Measurements from ENCODE around the gene LRPPRC. TPM values are rescaled to one million over a fixed set of nuclear protein-coding genes. Genes with fewer than 3 reads are reported as not detected.

LRPPRC gene
- total RNA-seq, 4 donors from 2014 or later = 75.9 to 95.3 (median 81.5) TPM

DNA sequence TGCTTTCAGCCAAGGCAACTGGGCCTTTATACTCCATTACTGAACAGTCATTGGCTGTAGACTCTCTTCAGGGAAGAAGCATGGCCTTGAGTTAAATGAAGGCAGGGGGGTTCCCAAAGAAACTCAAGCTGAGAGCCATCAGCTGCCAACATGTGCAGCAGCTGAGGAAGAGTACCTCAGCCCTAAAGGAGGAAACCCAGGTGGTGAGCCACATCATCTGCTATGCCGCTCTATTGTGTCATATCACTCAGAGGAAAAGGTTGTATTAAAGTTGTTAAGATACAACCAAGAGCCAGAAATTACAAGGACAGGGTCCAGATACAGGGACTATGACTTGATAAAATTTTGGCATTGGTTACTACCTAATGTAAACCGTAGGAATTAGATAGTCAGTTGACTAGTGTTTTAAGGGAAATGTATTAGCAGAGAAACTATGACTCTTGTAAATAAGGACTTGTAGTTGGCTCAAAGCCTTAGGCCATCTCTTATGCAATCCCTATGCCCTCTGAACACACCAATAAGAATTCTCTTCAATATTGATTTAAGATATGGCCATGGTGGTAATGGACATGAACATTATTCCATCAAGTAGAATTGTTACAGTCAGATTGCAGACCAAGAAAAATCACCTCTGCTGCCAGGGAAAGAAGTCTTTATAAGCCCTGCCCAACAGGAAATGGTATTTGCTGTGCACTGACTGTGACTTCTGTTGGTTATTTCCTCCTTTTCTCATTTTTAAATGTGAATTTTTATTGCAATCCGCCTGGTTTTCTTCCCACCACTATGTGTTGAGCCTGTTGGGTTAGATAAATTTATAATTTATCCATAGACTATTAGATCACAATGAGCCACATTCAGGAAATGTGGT lies 9.2 kb upstream of the LRPPRC start:
- in situ Hi-C loops (cut with MboI; ENCODE audit: low sequenced_read_pairs in 4 of 4) = no loop called here
- Histone ChIP-seq H3K27ac (no peak overlapping the region), H3K27me3 (no peaks in the 10 kb centered on the region), H3K9me3 (no peaks in the 10 kb centered on the region), H3K4me3 (no peak overlapping the region), H3K36me3 (no peaks in the 10 kb centered on the region), H3K4me1 (no peaks in the 10 kb centered on the region)
- no peak for TF ChIP-seq POLR2A (IDR thresholded peaks at IDR 0.05)
- TF ChIP-seq CTCF (IDR thresholded peaks at IDR 0.05 in 4 of 5, conservative IDR thresholded peaks at IDR 0.05 in 1 of 5) = no peak
- no peak for DNase-seq
- no peak for ATAC-seq
- intact Hi-C loops (cut with DNase I; ENCODE audit: low total_unique reads) = no loop called here

GRCh38 chr2:44001716-44002115 lies 5.9 kb upstream of the LRPPRC start:
- Histone ChIP-seq H3K4me3 (no peak overlapping the region), H3K36me3 (no peaks in the 10 kb centered on the region), H3K27me3 (no peaks in the 10 kb centered on the region), H3K9me3 (no peaks in the 10 kb centered on the region), H3K27ac (no peak overlapping the region), H3K4me1 (peaks cover 0 to under 1% of the 10 kb centered on the region in 2 donors)
- ATAC-seq = no peak
- no peak for DNase-seq
- in situ Hi-C loops (cut with MboI; ENCODE audit: low sequenced_read_pairs in 4 of 4) = no loop called here
- no peak for TF ChIP-seq CTCF (IDR thresholded peaks at IDR 0.05 in 4 of 5, conservative IDR thresholded peaks at IDR 0.05 in 1 of 5)
- no peak for TF ChIP-seq POLR2A (IDR thresholded peaks at IDR 0.05)
- intact Hi-C loops (cut with DNase I; ENCODE audit: low total_unique reads) = no loop called here

GRCh38 chr2:43998263-43998662 lies 2.5 kb upstream of the LRPPRC start:
- no peaks in the 10 kb centered on the region for H3K36me3 ChIP-seq
- no peaks in the 10 kb centered on the region for H3K27me3 ChIP-seq
- no peak for ATAC-seq
- H3K4me3 ChIP-seq = no peak overlapping the region
- peaks cover 21 to 22% of the 10 kb centered on the region in 2 donors for H3K4me1 ChIP-seq
- DNase-seq = no peak
- no peaks in the 10 kb centered on the region for H3K9me3 ChIP-seq
- H3K27ac ChIP-seq = no peak overlapping the region
- intact Hi-C loops (cut with DNase I; ENCODE audit: low total_unique reads) = loop anchor here (5.0 kb wide), 2 partner anchors 169 to 821 kb away; partner anchors contain the start of gene PPM1B
- no peak for TF ChIP-seq POLR2A (IDR thresholded peaks at IDR 0.05)
- TF ChIP-seq CTCF (IDR thresholded peaks at IDR 0.05 in 4 of 5, conservative IDR thresholded peaks at IDR 0.05 in 1 of 5) = no peak
- in situ Hi-C loops (cut with MboI; ENCODE audit: low sequenced_read_pairs in 4 of 4) = no loop called here

DNA sequence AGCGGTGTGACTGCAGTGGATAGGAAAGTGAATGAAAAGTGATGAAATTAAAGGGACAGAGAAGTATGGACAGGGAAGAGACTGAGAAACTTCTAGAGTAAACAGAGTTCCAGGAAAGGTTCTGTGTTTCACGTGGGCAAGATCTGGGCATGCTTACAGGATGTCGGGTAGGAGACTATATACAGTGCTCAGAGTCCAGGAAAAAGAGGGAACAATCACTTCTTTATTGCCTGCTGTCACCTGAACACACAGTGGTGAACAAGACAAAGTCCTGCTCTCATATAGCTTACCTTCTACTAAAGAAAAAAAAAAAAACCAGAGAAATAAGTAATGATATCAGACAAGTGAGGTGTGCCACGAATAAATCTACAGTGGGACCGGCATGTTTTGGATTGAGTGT lies 2.4 kb downstream of the LRPPRC start:
- H3K27ac ChIP-seq = peak overlapping the region in 1 of 4 donors; percentile 15
- TF ChIP-seq CTCF (IDR thresholded peaks at IDR 0.05 in 4 of 5, conservative IDR thresholded peaks at IDR 0.05 in 1 of 5) (no peak), POLR2A (IDR thresholded peaks at IDR 0.05) (no peak)
- no peak for DNase-seq
- H3K36me3 ChIP-seq = peaks cover 0 to 12% of the 10 kb centered on the region in 2 donors
- H3K9me3 ChIP-seq = no peaks in the 10 kb centered on the region
- no peak for ATAC-seq
- intact Hi-C loops (cut with DNase I; ENCODE audit: low total_unique reads) (no loop called here), in situ Hi-C loops (cut with MboI; ENCODE audit: low sequenced_read_pairs in 4 of 4) (no loop called here)
- peaks cover 22 to 35% of the 10 kb centered on the region in 2 donors for H3K4me1 ChIP-seq
- H3K4me3 ChIP-seq = no peak overlapping the region
- no peaks in the 10 kb centered on the region for H3K27me3 ChIP-seq

Data from gastrocnemius medialis (tissue), 4 donors.